ENCODE data around the gene HGS. TPM values are rescaled to one million over a fixed set of nuclear protein-coding genes. Genes with fewer than 3 reads are reported as not detected.

The HGS gene
- total RNA-seq, 1 experiment from 2014 or later, result 160 TPM

GRCh38 chr17:81719410-81720266, 35.8 kb downstream of the HGS start:
- H3K27me3 Mint-ChIP-seq (ENCODE audit: insufficient read depth, unreplicated experiment), result no peaks in the 10 kb centered on the region
- intact Hi-C loops (cut with micrococcal nuclease), result no loop called here
- H3K27ac Mint-ChIP-seq (ENCODE audit: low read depth, unreplicated experiment), result no peak overlapping the region
- ChIA-PET CTCF (interaction anchor here (0.5 to 0.7 kb wide), 2 partner anchors 14 to 17 kb away, joined by 3 read pairs; partner anchors contain the start of gene MRPL12), POLR2A (interaction anchor here (1.6 kb wide), 1 partner anchor 16 kb away, joined by 5 read pairs; the partner anchor contains the start of gene MRPL12)
- no peak for DNase-seq (ENCODE audit: unreplicated experiment)
- no TSS peak for BruUV-seq (replicated peaks)
- peaks cover 21% of the 10 kb centered on the region for H3K4me1 Mint-ChIP-seq (ENCODE audit: insufficient read depth, unreplicated experiment)
- no peak for TF ChIP-seq CTCF (IDR thresholded peaks at IDR 0.05; ENCODE audit: unreplicated experiment)
- no peak overlapping the region for H3K4me3 Mint-ChIP-seq (ENCODE audit: unreplicated experiment)
- no peaks in the 10 kb centered on the region for H3K9me3 Mint-ChIP-seq (ENCODE audit: unreplicated experiment)
- H3K36me3 Mint-ChIP-seq (ENCODE audit: insufficient read depth, unreplicated experiment), result peaks cover 20% of the 10 kb centered on the region

- Mint-ChIP-seq H3K36me3 (ENCODE audit: insufficient read depth, unreplicated experiment) (peaks cover 14% of the 10 kb centered on the region), H3K4me3 (ENCODE audit: unreplicated experiment) (no peak overlapping the region), H3K9me3 (ENCODE audit: unreplicated experiment) (no peaks in the 10 kb centered on the region), H3K4me1 (ENCODE audit: insufficient read depth, unreplicated experiment) (peaks cover 21% of the 10 kb centered on the region), H3K27ac (ENCODE audit: low read depth, unreplicated experiment) (no peak overlapping the region), H3K27me3 (ENCODE audit: insufficient read depth, unreplicated experiment) (no peaks in the 10 kb centered on the region)
- no peak for TF ChIP-seq CTCF (IDR thresholded peaks at IDR 0.05; ENCODE audit: unreplicated experiment)
- BruUV-seq (replicated peaks), result no TSS peak
- POLR2A ChIA-PET, result interaction anchor here (1.6 to 1.8 kb wide), 2 partner anchors 17 to 37 kb away, joined by 5 to 9 read pairs; partner anchors contain the start of genes ARL16, HGS and MRPL12
- intact Hi-C loops (cut with micrococcal nuclease), result no loop called here
- no peak for DNase-seq (ENCODE audit: unreplicated experiment)
- CTCF ChIA-PET, result interaction anchor here (0.6 to 1.0 kb wide), 2 partner anchors 9 to 121 kb away, joined by 3 read pairs; no protein-coding TSS in a partner anchor
Measured at GRCh38 chr17:81720267-81721071, 36.7 kb downstream of the HGS start.

GRCh38 chr17:81722184-81723120, 38.6 kb downstream of the HGS start:
- no TSS peak for BruUV-seq (replicated peaks)
- ChIA-PET POLR2A (interaction anchor here (0.5 to 4.6 kb wide), 21 partner anchors 9 to 269 kb away, joined by 3 to 49 read pairs (median 4); partner anchors contain the start of genes ARL16, HGS, MCRIP1 and MRPL12), CTCF (interaction anchor here (0.6 to 2.1 kb wide), 5 partner anchors 8 to 195 kb away, joined by 3 to 6 read pairs (median 3); no protein-coding TSS in a partner anchor)
- no peak for DNase-seq (ENCODE audit: unreplicated experiment)
- intact Hi-C loops (cut with micrococcal nuclease), result no loop called here
- Mint-ChIP-seq H3K27ac (ENCODE audit: low read depth, unreplicated experiment) (no peak overlapping the region), H3K4me3 (ENCODE audit: unreplicated experiment) (no peak overlapping the region), H3K36me3 (ENCODE audit: insufficient read depth, unreplicated experiment) (peaks cover 14% of the 10 kb centered on the region), H3K9me3 (ENCODE audit: unreplicated experiment) (no peaks in the 10 kb centered on the region), H3K27me3 (ENCODE audit: insufficient read depth, unreplicated experiment) (no peaks in the 10 kb centered on the region), H3K4me1 (ENCODE audit: insufficient read depth, unreplicated experiment) (peaks cover 21% of the 10 kb centered on the region)
- TF ChIP-seq CTCF (IDR thresholded peaks at IDR 0.05; ENCODE audit: unreplicated experiment), result no peak

Measured in MCF 10A (cell line).